Neural cell (in vitro differentiated cells): ENCODE results near the gene PLCZ1.

Experiments
- EP300 ChIP-seq: fragments of 450-650 bp; conservative IDR thresholded peaks from 2 replicates; pipeline ENCODE4 v1.6.1; 2014; ENCODE audit warnings: antibody characterized with exemption, mild to moderate bottlenecking, moderate library complexity; ENCODE audit not compliant: poor library complexity, severe bottlenecking
- EZH2 ChIP-seq: fragments of 200-600, 300-800 bp; shearing (Covaris generic), sonication (generic); IDR thresholded peaks from 2 replicates; pipeline ENCODE4 v1.6.1; 2014; ENCODE audit warnings: antibody characterized with exemption, low read length, borderline replicate concordance, mild to moderate bottlenecking; ENCODE audit not compliant: insufficient read depth, poor library complexity, severe bottlenecking
- MXI1 ChIP-seq: fragments of 450-650 bp; conservative IDR thresholded peaks from 2 replicates; pipeline ENCODE4 v1.6.1; 2014; ENCODE audit warnings: antibody characterized with exemption, mild to moderate bottlenecking; ENCODE audit not compliant: poor library complexity, severe bottlenecking
- POLR2AphosphoS5 ChIP-seq: IDR thresholded peaks from 2 replicates; pipeline ENCODE4 v1.6.1; 2012
- RAD21 ChIP-seq: fragments of 450-650 bp; conservative IDR thresholded peaks from 2 replicates; pipeline ENCODE4 v1.6.1; 2014; ENCODE audit warnings: antibody characterized with exemption, mild to moderate bottlenecking, moderate library complexity
- TAF1 ChIP-seq: IDR thresholded peaks from 2 replicates; pipeline ENCODE4 v1.6.1; 2012; ENCODE audit warnings: low read depth
- TF ChIP-seq, protein P1 (sequence below): fragments of 450-650 bp; IDR thresholded peaks from 2 replicates; pipeline ENCODE4 v1.5.1; 2014; ENCODE audit warnings: antibody characterized with exemption, mild to moderate bottlenecking, moderate library complexity; ENCODE audit not compliant: poor library complexity, severe bottlenecking
- TF ChIP-seq, protein P2 (sequence below): IDR thresholded peaks from 2 replicates; pipeline ENCODE4 v1.6.1; 2012; ENCODE audit warnings: borderline replicate concordance

DNA sequence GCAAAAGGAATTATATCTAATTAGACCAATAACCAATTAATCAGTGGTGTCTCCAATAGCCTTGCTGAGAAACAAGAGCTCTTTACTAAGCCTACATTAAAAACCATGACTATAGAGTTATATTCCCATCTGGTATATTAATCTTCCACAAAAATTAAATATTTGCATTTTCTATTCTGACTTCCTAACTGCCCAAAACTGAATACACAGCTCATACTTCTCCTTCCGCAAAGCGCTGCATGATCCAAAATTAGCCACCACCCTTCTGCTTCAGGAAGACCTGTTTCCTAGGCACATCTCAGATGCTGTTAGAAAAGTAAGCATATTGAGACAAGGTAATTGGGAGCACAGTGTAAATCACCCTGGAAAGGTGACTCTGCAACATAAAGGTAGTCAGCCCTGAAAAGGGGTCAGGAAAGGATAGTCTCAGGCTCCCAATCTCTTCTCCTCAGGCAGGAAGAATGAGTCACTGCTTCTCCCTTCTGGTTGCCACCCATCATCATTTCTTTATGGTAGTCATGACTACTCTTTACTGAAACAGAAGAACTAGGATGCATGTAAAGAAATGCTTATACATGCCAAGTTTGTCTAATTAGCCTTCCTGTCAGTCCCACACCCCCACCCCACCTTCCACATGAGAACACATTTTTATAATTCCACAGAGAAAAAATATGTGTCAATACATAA is 54.3 kb downstream of the PLCZ1 start:
- TF ChIP-seq, protein P1, sequence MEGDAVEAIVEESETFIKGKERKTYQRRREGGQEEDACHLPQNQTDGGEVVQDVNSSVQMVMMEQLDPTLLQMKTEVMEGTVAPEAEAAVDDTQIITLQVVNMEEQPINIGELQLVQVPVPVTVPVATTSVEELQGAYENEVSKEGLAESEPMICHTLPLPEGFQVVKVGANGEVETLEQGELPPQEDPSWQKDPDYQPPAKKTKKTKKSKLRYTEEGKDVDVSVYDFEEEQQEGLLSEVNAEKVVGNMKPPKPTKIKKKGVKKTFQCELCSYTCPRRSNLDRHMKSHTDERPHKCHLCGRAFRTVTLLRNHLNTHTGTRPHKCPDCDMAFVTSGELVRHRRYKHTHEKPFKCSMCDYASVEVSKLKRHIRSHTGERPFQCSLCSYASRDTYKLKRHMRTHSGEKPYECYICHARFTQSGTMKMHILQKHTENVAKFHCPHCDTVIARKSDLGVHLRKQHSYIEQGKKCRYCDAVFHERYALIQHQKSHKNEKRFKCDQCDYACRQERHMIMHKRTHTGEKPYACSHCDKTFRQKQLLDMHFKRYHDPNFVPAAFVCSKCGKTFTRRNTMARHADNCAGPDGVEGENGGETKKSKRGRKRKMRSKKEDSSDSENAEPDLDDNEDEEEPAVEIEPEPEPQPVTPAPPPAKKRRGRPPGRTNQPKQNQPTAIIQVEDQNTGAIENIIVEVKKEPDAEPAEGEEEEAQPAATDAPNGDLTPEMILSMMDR, result no peak
- no peak for TF ChIP-seq EP300
- TF ChIP-seq EZH2, result no peak
- TF ChIP-seq TAF1, result no peak
- no peak for TF ChIP-seq POLR2AphosphoS5
- TF ChIP-seq RAD21, result no peak
- TF ChIP-seq, protein P2, sequence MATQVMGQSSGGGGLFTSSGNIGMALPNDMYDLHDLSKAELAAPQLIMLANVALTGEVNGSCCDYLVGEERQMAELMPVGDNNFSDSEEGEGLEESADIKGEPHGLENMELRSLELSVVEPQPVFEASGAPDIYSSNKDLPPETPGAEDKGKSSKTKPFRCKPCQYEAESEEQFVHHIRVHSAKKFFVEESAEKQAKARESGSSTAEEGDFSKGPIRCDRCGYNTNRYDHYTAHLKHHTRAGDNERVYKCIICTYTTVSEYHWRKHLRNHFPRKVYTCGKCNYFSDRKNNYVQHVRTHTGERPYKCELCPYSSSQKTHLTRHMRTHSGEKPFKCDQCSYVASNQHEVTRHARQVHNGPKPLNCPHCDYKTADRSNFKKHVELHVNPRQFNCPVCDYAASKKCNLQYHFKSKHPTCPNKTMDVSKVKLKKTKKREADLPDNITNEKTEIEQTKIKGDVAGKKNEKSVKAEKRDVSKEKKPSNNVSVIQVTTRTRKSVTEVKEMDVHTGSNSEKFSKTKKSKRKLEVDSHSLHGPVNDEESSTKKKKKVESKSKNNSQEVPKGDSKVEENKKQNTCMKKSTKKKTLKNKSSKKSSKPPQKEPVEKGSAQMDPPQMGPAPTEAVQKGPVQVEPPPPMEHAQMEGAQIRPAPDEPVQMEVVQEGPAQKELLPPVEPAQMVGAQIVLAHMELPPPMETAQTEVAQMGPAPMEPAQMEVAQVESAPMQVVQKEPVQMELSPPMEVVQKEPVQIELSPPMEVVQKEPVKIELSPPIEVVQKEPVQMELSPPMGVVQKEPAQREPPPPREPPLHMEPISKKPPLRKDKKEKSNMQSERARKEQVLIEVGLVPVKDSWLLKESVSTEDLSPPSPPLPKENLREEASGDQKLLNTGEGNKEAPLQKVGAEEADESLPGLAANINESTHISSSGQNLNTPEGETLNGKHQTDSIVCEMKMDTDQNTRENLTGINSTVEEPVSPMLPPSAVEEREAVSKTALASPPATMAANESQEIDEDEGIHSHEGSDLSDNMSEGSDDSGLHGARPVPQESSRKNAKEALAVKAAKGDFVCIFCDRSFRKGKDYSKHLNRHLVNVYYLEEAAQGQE, result no peak
- no peak for TF ChIP-seq MXI1
